ENCODE results near the gene VSX1. TPM values are rescaled to one million over a fixed set of nuclear protein-coding genes. Genes with fewer than 3 reads are reported as not detected.
A peak's percentile ranks its signal among the peaks of the same experiment; 100 is the strongest.

Gene VSX1
- polyA plus RNA-seq, 1 experiment, result 0.06 TPM

GRCh38 chr20:25066386-25066785 lies 15.6 kb downstream of the VSX1 start:
- ChIA-PET POLR2A (no interaction called here), CTCF (interaction anchor here (1.0 to 8.7 kb wide), 4 partner anchors 11 to 149 kb away, joined by 3 to 147 read pairs (median 5); no protein-coding TSS in a partner anchor)
- no peak for DNase-seq (ENCODE audit: low read depth, low spot score)
- no peak for TF ChIP-seq CTCF (IDR thresholded peaks at IDR 0.05; ENCODE audit: low read depth, low read length)
- no peak overlapping the region for H3K4me3 ChIP-seq (ENCODE audit: low read depth, low read length)
- H3K9me3 ChIP-seq (ENCODE audit: control insufficient read depth, insufficient read depth, low read length), result peaks cover 7% of the 10 kb centered on the region
- peaks cover 52% of the 10 kb centered on the region for H3K27me3 ChIP-seq (ENCODE audit: control insufficient read depth, insufficient read depth, low read length)
- no peak overlapping the region for H3K27ac ChIP-seq (ENCODE audit: low read depth, low read length)

- ChIA-PET CTCF (interaction anchor here (1.0 to 8.7 kb wide), 7 partner anchors 10 to 148 kb away, joined by 3 to 147 read pairs (median 4); no protein-coding TSS in a partner anchor), POLR2A (no interaction called here)
- peaks cover 7% of the 10 kb centered on the region for H3K9me3 ChIP-seq (ENCODE audit: control insufficient read depth, insufficient read depth, low read length)
- peaks cover 52% of the 10 kb centered on the region for H3K27me3 ChIP-seq (ENCODE audit: control insufficient read depth, insufficient read depth, low read length)
- no peak overlapping the region for H3K27ac ChIP-seq (ENCODE audit: low read depth, low read length)
- no peak overlapping the region for H3K4me3 ChIP-seq (ENCODE audit: low read depth, low read length)
- DNase-seq (ENCODE audit: low read depth, low spot score), result no peak
- peak; percentile 80 for TF ChIP-seq CTCF (IDR thresholded peaks at IDR 0.05; ENCODE audit: low read depth, low read length)
Observed at GRCh38 chr20:25065625-25066338, 16.2 kb downstream of the VSX1 start.

GRCh38 chr20:25065072-25065624 lies 16.8 kb downstream of the VSX1 start:
- peaks cover 56% of the 10 kb centered on the region for H3K27me3 ChIP-seq (ENCODE audit: control insufficient read depth, insufficient read depth, low read length)
- no peak for TF ChIP-seq CTCF (IDR thresholded peaks at IDR 0.05; ENCODE audit: low read depth, low read length)
- no peak overlapping the region for H3K27ac ChIP-seq (ENCODE audit: low read depth, low read length)
- H3K4me3 ChIP-seq (ENCODE audit: low read depth, low read length), result no peak overlapping the region
- peaks cover 7% of the 10 kb centered on the region for H3K9me3 ChIP-seq (ENCODE audit: control insufficient read depth, insufficient read depth, low read length)
- POLR2A ChIA-PET, result no interaction called here
- no peak for DNase-seq (ENCODE audit: low read depth, low spot score)
- CTCF ChIA-PET, result interaction anchor here (1.0 to 8.7 kb wide), 7 partner anchors 10 to 147 kb away, joined by 3 to 147 read pairs (median 4); no protein-coding TSS in a partner anchor

- H3K27me3 ChIP-seq (ENCODE audit: control insufficient read depth, insufficient read depth, low read length), result peaks cover 60% of the 10 kb centered on the region
- peaks cover 7% of the 10 kb centered on the region for H3K9me3 ChIP-seq (ENCODE audit: control insufficient read depth, insufficient read depth, low read length)
- DNase-seq (ENCODE audit: low read depth, low spot score), result no peak
- POLR2A ChIA-PET, result no interaction called here
- CTCF ChIA-PET, result interaction anchor here (1.1 to 8.7 kb wide), 5 partner anchors 9 to 68 kb away, joined by 3 to 147 read pairs (median 6); no protein-coding TSS in a partner anchor
- H3K4me3 ChIP-seq (ENCODE audit: low read depth, low read length), result no peak overlapping the region
- TF ChIP-seq CTCF (IDR thresholded peaks at IDR 0.05; ENCODE audit: low read depth, low read length), result no peak
- H3K27ac ChIP-seq (ENCODE audit: low read depth, low read length), result no peak overlapping the region
Observed at GRCh38 chr20:25064561-25065071, 17.3 kb downstream of the VSX1 start.

GRCh38 chr20:25063981-25064380 lies 18.0 kb downstream of the VSX1 start:
- TF ChIP-seq CTCF (IDR thresholded peaks at IDR 0.05; ENCODE audit: low read depth, low read length), result no peak
- CTCF ChIA-PET, result interaction anchor here (1.1 to 8.7 kb wide), 2 partner anchors 55 to 67 kb away, joined by 3 to 147 read pairs; no protein-coding TSS in a partner anchor
- peaks cover 56% of the 10 kb centered on the region for H3K27me3 ChIP-seq (ENCODE audit: control insufficient read depth, insufficient read depth, low read length)
- DNase-seq (ENCODE audit: low read depth, low spot score), result no peak
- H3K4me3 ChIP-seq (ENCODE audit: low read depth, low read length), result no peak overlapping the region
- peaks cover 7% of the 10 kb centered on the region for H3K9me3 ChIP-seq (ENCODE audit: control insufficient read depth, insufficient read depth, low read length)
- POLR2A ChIA-PET, result no interaction called here
- H3K27ac ChIP-seq (ENCODE audit: low read depth, low read length), result no peak overlapping the region
